NCI-H128 (cell line): ENCODE data around the gene STMND1.

Experiments
- DNase-seq: peaks from one replicate; lab custom pipeline; 2025; ENCODE audit not compliant: unreplicated experiment; lab: John Stamatoyannopoulos, UW

The STMND1 gene

GRCh38 chr6:17159240-17159639 is 57.4 kb downstream of the STMND1 start:
- no peak for DNase-seq

GRCh38 chr6:17161076-17161475 is 59.2 kb downstream of the STMND1 start:
- DNase-seq, result no peak

- no peak for DNase-seq
These were observed 63.5 kb downstream of the STMND1 start for GRCh38 chr6:17165383-17165782.

GRCh38 chr6:17167327-17167979 is 65.6 kb downstream of the STMND1 start:
- DNase-seq, result no peak

GRCh38 chr6:17169291-17169690 is 67.4 kb downstream of the STMND1 start:
- no peak for DNase-seq

GRCh38 chr6:17169711-17170110 is 67.9 kb downstream of the STMND1 start:
- DNase-seq, result no peak

GRCh38 chr6:17172836-17173470 is 71.1 kb downstream of the STMND1 start:
- DNase-seq, result no peak

GRCh38 chr6:17178326-17178725 is 76.5 kb downstream of the STMND1 start:
- no peak for DNase-seq

- DNase-seq, result no peak
These were observed 77.1 kb downstream of the STMND1 start for GRCh38 chr6:17178754-17179529.

- DNase-seq, result no peak
These were observed 77.8 kb downstream of the STMND1 start for GRCh38 chr6:17179530-17180073.
